Peyer's patch (tissue), 4 donors: ENCODE measurements around the gene PTPRE. TPM values are rescaled to one million over a fixed set of nuclear protein-coding genes. Genes with fewer than 3 reads are reported as not detected.

ENCODE experiments used
- DNase-seq, 3 donors: peaks; one replicate each; pipeline ENCODE4 v3.0.0-alpha.2; 2017 to 2019
- H3K27ac ChIP-seq, 4 donors: fragments of 200-600 bp; sonication (generic); one replicate each; pipeline ENCODE4 v1.5.1; 2016 to 2019
- H3K27me3 ChIP-seq, 2 donors: fragments of 200-600 bp; sonication (generic); one replicate each; pipeline ENCODE4 v1.5.1; 2019
- H3K36me3 ChIP-seq, 3 donors: fragments of 200-600 bp; sonication (generic); one replicate each; pipeline ENCODE4 v1.5.1; 2016 to 2019
- H3K4me1 ChIP-seq, 4 donors: fragments of 200-600 bp; sonication (generic); one replicate each; pipeline ENCODE4 v1.5.1; 2016 to 2019
- H3K4me3 ChIP-seq, 4 donors: fragments of 200-600 bp; sonication (generic); 1 replicate in 3 of 4; 2 replicates in 1 of 4; pipeline ENCODE4 v1.5.1; 2016 to 2019; ENCODE audit warnings: mild to moderate bottlenecking in 1 of 4
- H3K9me3 ChIP-seq, 4 donors: fragments of 200-600 bp; sonication (generic); one replicate each; pipeline ENCODE4 v1.5.1; 2016 to 2019; ENCODE audit warnings: mild to moderate bottlenecking in 1 of 4
- CTCF ChIP-seq, 6 experiments: fragments of 450-650 bp in 4 of 6; fragments of 200-600 bp in 2 of 6; sonication (generic) in 1 of 6; IDR thresholded peaks; one replicate each; pipeline ENCODE4 v1.5.1; 2017 to 2019; ENCODE audit warnings: antibody characterized with exemption in 6 of 6, mild to moderate bottlenecking in 3 of 6, moderate library complexity in 1 of 6
- POLR2A ChIP-seq, 2 donors: fragments of 450-650 bp; IDR thresholded peaks; one replicate each; pipeline ENCODE4 v1.5.1; 2017; ENCODE audit warnings: antibody characterized with exemption in 2 of 2, mild to moderate bottlenecking in 2 of 2, moderate library complexity in 2 of 2
- total RNA-seq, 4 donors: library from RNA; depleted of rRNA; stranded (reverse); fragments of >200 nt; gene quantifications; one replicate each; pipeline ENCODE4 v1.1.0, GENCODE V29; 2016

PTPRE gene
- total RNA-seq, 4 donors from 2014 or later = 24.0 to 48.7 (median 35.4) TPM

- H3K27me3 ChIP-seq = no peaks in the 10 kb centered on the region
- no peaks in the 10 kb centered on the region for H3K4me1 ChIP-seq
- H3K4me3 ChIP-seq = no peak overlapping the region
- no peak overlapping the region for H3K27ac ChIP-seq
- no peak for DNase-seq
- no peaks in the 10 kb centered on the region for H3K9me3 ChIP-seq
- H3K36me3 ChIP-seq = no peaks in the 10 kb centered on the region
- TF ChIP-seq POLR2A (IDR thresholded peaks at IDR 0.05) = no peak
- no peak for TF ChIP-seq CTCF (IDR thresholded peaks at IDR 0.05)
Measured at GRCh38 chr10:128099901-128100300, 193.0 kb downstream of the PTPRE start.

- no peak for DNase-seq
- Histone ChIP-seq H3K36me3 (no peaks in the 10 kb centered on the region), H3K4me3 (no peak overlapping the region), H3K4me1 (no peaks in the 10 kb centered on the region), H3K27ac (no peak overlapping the region), H3K9me3 (no peaks in the 10 kb centered on the region), H3K27me3 (no peaks in the 10 kb centered on the region)
- TF ChIP-seq CTCF (IDR thresholded peaks at IDR 0.05) (no peak), POLR2A (IDR thresholded peaks at IDR 0.05) (no peak)
Measured at GRCh38 chr10:128101901-128102300, 195.0 kb downstream of the PTPRE start.

- Histone ChIP-seq H3K4me3 (no peak overlapping the region), H3K4me1 (no peaks in the 10 kb centered on the region), H3K27me3 (no peaks in the 10 kb centered on the region), H3K27ac (no peak overlapping the region), H3K36me3 (no peaks in the 10 kb centered on the region), H3K9me3 (no peaks in the 10 kb centered on the region)
- no peak for DNase-seq
- TF ChIP-seq POLR2A (IDR thresholded peaks at IDR 0.05) (no peak), CTCF (IDR thresholded peaks at IDR 0.05) (no peak)
Measured at GRCh38 chr10:128102480-128103228, 195.8 kb downstream of the PTPRE start.

GRCh38 chr10:128103229-128103714, 196.4 kb downstream of the PTPRE start:
- Histone ChIP-seq H3K4me3 (no peak overlapping the region), H3K27ac (no peak overlapping the region), H3K9me3 (no peaks in the 10 kb centered on the region), H3K36me3 (no peaks in the 10 kb centered on the region), H3K27me3 (no peaks in the 10 kb centered on the region), H3K4me1 (no peaks in the 10 kb centered on the region)
- DNase-seq = no peak
- no peak for TF ChIP-seq CTCF (IDR thresholded peaks at IDR 0.05)

- Histone ChIP-seq H3K4me3 (no peak overlapping the region), H3K27ac (no peak overlapping the region), H3K9me3 (no peaks in the 10 kb centered on the region), H3K36me3 (no peaks in the 10 kb centered on the region), H3K4me1 (no peaks in the 10 kb centered on the region), H3K27me3 (no peaks in the 10 kb centered on the region)
- no peak for DNase-seq
- no peak for TF ChIP-seq POLR2A (IDR thresholded peaks at IDR 0.05)
- TF ChIP-seq CTCF (IDR thresholded peaks at IDR 0.05) = no peak
Measured at GRCh38 chr10:128105383-128105782, 198.5 kb downstream of the PTPRE start.
